GM18526 (cell line): Measurements from ENCODE around the gene PCDHA7.

ENCODE experiments used
- POLR2A ChIP-seq: IDR thresholded peaks from 3 replicates; pipeline ENCODE4 v1.6.1; 2011; ENCODE audit not compliant: insufficient read length; ENCODE audit errors: extremely low read depth

PCDHA7 gene, protein sequence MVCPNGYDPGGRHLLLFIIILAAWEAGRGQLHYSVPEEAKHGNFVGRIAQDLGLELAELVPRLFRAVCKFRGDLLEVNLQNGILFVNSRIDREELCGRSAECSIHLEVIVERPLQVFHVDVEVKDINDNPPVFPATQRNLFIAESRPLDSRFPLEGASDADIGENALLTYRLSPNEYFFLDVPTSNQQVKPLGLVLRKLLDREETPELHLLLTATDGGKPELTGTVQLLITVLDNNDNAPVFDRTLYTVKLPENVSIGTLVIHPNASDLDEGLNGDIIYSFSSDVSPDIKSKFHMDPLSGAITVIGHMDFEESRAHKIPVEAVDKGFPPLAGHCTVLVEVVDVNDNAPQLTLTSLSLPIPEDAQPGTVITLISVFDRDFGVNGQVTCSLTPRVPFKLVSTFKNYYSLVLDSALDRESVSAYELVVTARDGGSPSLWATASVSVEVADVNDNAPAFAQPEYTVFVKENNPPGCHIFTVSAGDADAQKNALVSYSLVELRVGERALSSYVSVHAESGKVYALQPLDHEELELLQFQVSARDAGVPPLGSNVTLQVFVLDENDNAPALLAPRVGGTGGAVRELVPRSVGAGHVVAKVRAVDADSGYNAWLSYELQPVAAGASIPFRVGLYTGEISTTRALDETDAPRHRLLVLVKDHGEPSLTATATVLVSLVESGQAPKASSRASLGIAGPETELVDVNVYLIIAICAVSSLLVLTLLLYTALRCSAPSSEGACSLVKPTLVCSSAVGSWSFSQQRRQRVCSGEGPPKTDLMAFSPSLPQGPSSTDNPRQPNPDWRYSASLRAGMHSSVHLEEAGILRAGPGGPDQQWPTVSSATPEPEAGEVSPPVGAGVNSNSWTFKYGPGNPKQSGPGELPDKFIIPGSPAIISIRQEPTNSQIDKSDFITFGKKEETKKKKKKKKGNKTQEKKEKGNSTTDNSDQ

GRCh38 chr5:140833993-140834392 lies at the start of gene PCDHA7:
TSS of gene PCDHA7 (plus strand) at chr5:140834269. CDS start at chr5:140834384, 115 bp downstream.
- no peak for TF ChIP-seq POLR2A

- TF ChIP-seq POLR2A = no peak
Observed at GRCh38 chr5:140785905-140786686, 48.0 kb upstream of the PCDHA7 start, which contains the start of gene PCDHA1. TSS of gene PCDHA1 (plus strand) at chr5:140786140.

DNA sequence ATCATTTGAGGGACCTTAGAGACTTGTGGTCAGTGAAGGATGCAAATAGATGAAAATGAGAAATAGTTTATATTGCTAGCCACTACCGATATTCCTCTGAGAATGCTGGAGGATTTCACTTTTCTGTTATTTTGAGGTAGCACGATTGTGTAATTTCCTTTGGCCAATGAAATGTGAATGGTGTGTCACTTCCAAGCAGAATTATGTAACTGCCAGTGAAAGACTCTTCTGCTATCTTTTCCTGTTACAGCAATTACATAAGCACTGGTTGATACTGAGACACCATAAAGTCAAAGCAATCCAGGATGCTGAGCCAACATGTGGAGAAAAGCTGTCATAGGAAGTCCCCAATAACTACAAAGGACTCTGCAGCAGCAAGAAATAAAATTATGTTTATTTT lies 43.0 kb upstream of the PCDHA7 start:
- TF ChIP-seq POLR2A = no peak

DNA sequence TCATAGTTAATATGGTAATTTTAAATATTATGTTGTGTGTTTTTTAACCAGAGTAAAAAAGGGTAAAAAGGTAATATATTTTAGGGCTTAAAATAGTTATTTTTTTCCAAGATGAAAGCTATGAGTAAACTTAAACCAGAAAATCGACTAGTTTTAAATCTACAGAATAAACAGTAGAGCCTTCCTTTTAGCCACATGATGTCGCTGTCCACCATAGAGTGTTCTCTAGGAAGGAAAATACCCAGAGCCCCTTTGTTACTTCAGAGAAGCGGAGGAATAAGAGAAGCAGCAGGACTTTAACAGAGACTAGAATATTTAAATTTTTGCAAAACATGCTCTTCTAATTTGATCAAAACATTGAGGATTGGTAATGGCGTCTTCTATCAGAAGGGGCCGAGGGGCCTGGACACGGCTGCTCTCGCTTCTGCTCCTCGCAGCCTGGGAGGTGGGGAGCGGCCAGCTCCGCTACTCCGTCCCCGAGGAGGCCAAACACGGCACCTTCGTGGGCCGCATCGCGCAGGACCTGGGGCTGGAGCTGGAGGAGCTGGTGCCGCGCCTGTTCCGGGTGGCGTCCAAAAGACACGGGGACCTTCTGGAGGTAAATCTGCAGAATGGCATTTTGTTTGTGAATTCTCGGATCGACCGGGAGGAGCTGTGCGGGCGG lies 39.3 kb upstream of the PCDHA7 start, which contains the start of gene PCDHA2:
Gene PCDHA2 (plus strand): TSS at position 258 of the 664 bp plus-strand sequence.
- no peak for TF ChIP-seq POLR2A

DNA sequence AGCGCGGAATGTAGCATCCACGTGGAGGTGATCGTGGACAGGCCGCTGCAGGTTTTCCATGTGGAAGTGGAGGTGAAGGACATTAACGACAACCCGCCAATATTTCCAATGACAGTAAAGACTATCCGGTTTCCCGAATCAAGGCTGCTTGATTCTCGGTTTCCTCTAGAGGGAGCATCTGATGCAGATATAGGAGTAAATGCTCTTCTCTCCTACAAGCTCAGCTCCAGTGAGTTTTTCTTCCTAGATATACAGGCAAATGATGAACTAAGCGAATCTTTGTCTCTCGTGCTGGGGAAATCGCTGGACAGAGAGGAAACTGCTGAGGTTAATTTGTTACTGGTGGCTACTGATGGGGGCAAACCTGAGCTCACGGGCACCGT lies 38.8 kb upstream of the PCDHA7 start:
- TF ChIP-seq POLR2A = no peak

GRCh38 chr5:140796718-140797095 lies 37.4 kb upstream of the PCDHA7 start:
- TF ChIP-seq POLR2A = no peak

GRCh38 chr5:140800816-140801493 lies 33.1 kb upstream of the PCDHA7 start, which contains the start of gene PCDHA3:
TSS of gene PCDHA3 (plus strand) at chr5:140801057.
- no peak for TF ChIP-seq POLR2A

DNA sequence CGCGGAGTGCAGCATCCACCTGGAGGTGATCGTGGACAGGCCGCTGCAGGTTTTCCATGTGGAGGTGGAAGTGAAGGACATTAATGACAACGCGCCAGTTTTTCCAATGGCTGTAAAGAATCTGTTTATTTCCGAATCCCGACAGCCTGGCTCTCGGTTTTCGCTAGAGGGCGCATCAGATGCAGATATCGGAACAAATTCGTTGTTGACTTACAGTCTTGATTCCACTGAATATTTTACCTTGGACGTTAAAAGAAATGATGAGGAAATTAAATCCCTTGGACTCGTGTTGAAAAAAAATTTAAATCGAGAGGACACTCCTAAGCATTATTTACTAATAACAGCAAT lies 32.6 kb upstream of the PCDHA7 start:
- TF ChIP-seq POLR2A = no peak

DNA sequence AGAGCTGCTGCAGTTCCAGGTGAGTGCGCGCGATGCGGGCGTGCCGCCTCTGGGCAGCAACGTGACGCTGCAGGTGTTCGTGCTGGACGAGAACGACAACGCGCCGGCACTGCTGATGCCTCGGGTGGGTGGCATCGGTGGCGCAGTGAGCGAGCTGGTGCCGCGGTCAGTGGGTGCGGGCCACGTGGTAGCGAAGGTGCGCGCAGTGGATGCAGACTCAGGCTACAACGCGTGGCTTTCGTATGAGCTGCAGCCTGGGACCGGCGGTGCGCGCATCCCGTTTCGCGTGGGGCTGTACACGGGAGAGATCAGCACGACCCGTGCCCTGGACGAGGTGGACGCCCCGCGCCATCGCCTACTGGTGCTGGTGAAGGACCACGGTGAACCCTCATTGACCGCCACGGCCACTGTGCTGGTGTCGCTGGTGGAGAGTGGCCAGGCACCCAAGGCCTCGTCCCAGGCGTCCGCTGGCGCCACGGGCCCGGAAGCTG lies 31.2 kb upstream of the PCDHA7 start:
- no peak for TF ChIP-seq POLR2A

DNA sequence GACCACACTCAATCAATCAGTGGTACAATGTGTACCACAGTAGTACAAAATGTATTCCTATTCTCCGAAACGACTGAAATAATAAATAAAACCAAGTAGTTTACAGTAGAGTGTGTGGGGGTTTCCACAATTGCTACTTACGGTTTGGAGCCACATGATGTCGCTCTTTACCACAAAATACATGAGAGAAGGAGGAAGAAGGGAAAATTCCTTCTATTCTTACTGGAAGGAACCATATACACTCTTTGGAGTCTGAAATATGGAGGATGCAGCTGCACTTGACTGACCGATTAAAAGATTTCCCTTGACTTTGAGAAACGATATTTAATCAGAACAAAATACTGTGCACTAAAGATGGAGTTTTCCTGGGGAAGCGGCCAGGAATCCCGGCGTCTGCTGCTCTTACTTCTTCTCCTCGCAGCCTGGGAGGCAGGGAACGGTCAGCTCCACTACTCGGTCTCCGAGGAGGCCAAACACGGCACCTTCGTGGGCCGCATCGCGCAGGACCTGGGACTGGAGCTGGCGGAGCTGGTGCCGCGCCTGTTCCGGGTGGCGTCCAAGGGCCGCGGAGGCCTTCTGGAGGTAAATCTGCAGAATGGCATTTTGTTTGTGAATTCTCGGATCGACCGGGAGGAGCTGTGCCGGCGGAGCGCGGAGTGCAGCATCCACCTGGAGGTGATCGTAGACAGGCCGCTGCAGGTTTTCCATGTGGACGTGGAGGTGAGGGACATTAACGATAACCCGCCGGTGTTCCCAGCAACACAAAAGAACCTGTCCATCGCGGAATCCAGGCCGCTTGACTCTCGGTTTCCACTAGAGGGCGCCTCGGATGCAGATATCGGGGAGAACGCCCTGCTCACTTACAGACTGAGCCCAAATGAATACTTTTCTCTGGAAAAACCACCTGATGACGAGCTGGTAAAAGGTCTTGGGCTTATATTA lies 27.0 kb upstream of the PCDHA7 start, which contains the start of gene PCDHA4:
Gene PCDHA4 (plus strand): TSS at position 235 of the 942 bp plus-strand sequence.
- TF ChIP-seq POLR2A = no peak

- TF ChIP-seq POLR2A = no peak
Observed at GRCh38 chr5:140808889-140809291, 25.2 kb upstream of the PCDHA7 start.

GRCh38 chr5:140821375-140822280 lies 12.4 kb upstream of the PCDHA7 start, which contains the start of gene PCDHA5:
TSS of gene PCDHA5 (plus strand) at chr5:140821613.
- TF ChIP-seq POLR2A = no peak

DNA sequence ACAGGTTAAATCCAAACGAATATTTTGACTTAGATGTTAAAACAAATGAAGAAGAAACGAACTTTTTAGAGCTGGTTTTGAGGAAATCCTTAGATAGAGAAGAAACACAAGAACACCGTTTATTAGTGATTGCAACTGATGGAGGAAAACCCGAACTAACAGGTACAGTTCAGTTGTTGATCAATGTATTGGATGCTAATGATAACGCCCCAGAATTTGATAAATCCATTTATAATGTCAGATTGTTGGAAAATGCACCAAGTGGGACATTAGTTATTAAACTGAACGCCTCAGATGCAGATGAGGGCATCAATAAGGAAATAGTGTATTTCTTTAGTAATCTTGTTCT lies 11.8 kb upstream of the PCDHA7 start:
- no peak for TF ChIP-seq POLR2A
